Activated T-helper 1 cell treated with anti-CD3 and anti-CD28 coated beads, Interleukin-12 subunit alpha, Interleukin-12 subunit beta, Interleukin-2, Interleukin-4 antibody, amounts not matched to agents 30 ng/mL and 10 ng/mL and 1 ng/mL, durations not matched to agents 14 hours and 24 hours and 36 hours (primary cell): ENCODE data around the gene TIGD6. TPM values are rescaled to one million over a fixed set of nuclear protein-coding genes. Genes with fewer than 3 reads are reported as not detected.
"Not testable (repeated sequence)": the region's sequence is repeated elsewhere in the genome, so short reads cannot be mapped to it uniquely, and the experiment has no call there.

Source experiments
- DNase-seq: peaks from one replicate; pipeline ENCODE4 v3.0.0; 2021; ENCODE audit warnings: low spot score
- H3K27ac Mint-ChIP-seq: one replicate; pipeline ENCODE4 v1.8.0; 2021; ENCODE audit warnings: mild to moderate bottlenecking, mixed read lengths
- H3K27me3 Mint-ChIP-seq: one replicate; pipeline ENCODE4 v1.8.0; 2022; ENCODE audit warnings: mild to moderate bottlenecking, moderate library complexity, mixed read lengths; ENCODE audit not compliant: insufficient read depth
- H3K36me3 Mint-ChIP-seq: one replicate; pipeline ENCODE4 v1.8.0; 2021; ENCODE audit warnings: low read depth, mixed read lengths
- H3K4me1 Mint-ChIP-seq: one replicate; pipeline ENCODE4 v1.8.0; 2021; ENCODE audit warnings: low read depth, mixed read lengths
- H3K4me3 Mint-ChIP-seq: one replicate; pipeline ENCODE4 v1.8.0; 2021; ENCODE audit warnings: mild to moderate bottlenecking, moderate library complexity, mixed read lengths
- H3K9me3 Mint-ChIP-seq: one replicate; pipeline ENCODE4 v1.8.0; 2021; ENCODE audit warnings: mixed read lengths
- intact Hi-C: fragments of 100-400 bp; cut with micrococcal nuclease; formaldehyde crosslinking; loops from one replicate; pipeline ENCODE4 v1.15.1; 2024
- total RNA-seq: library from RNA; stranded (reverse); gene quantifications from 2 replicates; pipeline ENCODE4 v1.2.3, GENCODE V29; 2022

TIGD6 gene
- 2.4 TPM in 2 replicates for total RNA-seq

- peak within 1 kb of the TSS; percentile 98 for H3K27ac Mint-ChIP-seq
- peaks cover 23% of the 10 kb centered on the region for H3K36me3 Mint-ChIP-seq
- H3K4me1 Mint-ChIP-seq = peaks cover 52% of the 10 kb centered on the region
- H3K4me3 Mint-ChIP-seq = peak within 1 kb of the TSS; percentile 99
- no peaks in the 10 kb centered on the region for H3K9me3 Mint-ChIP-seq
- H3K27me3 Mint-ChIP-seq = no peaks in the 10 kb centered on the region
- peak; percentile 82 for DNase-seq
- intact Hi-C loops = loop anchor here (1.0 to 5.0 kb wide), 9 partner anchors 40 to 1772 kb away; partner anchors contain the start of genes ARHGEF37, CD74, G3BP1 and GRPEL2
Measured at GRCh38 chr5:150000256-150000989, at the start of gene TIGD6, which contains the start of gene HMGXB3. Gene TIGD6, minus strand, starts transcription at chr5:150000654. Its CDS starts 4,306 bp downstream, at chr5:149996348. Gene HMGXB3, plus strand, starts transcription at chr5:150000739. Its CDS starts 4,114 bp downstream, at chr5:150004853.

DNA sequence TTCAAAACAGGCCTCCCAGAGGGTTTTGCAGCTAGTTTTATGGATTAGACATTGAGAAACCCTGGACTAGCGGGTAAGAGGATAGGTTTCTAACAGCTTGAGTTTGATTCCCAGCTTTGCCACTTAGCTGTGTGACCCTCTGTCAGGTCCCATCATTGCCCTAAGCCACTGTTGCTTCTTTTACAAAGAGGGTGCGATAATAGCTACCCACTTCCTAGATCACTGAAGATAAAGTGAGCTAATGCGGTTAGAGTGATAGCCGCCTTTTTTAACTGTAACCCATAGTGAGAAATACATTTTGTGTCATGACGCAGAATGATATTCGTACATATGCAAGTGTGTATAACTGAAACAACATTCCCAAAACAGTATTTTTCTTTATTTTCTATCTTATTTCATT, 45.6 kb upstream of the TIGD6 start:
- Mint-ChIP-seq H3K9me3 (no peaks in the 10 kb centered on the region), H3K4me3 (no peak overlapping the region), H3K27ac (no peak overlapping the region), H3K36me3 (peaks cover 57% of the 10 kb centered on the region), H3K4me1 (peaks cover 21% of the 10 kb centered on the region), H3K27me3 (no peaks in the 10 kb centered on the region)
- intact Hi-C loops = no loop called here
- no peak for DNase-seq

- peaks cover 59% of the 10 kb centered on the region for H3K36me3 Mint-ChIP-seq
- no peaks in the 10 kb centered on the region for H3K9me3 Mint-ChIP-seq
- DNase-seq = no peak
- H3K27me3 Mint-ChIP-seq = no peaks in the 10 kb centered on the region
- H3K4me3 Mint-ChIP-seq = no peak overlapping the region
- intact Hi-C loops = no loop called here
- peaks cover 21% of the 10 kb centered on the region for H3K4me1 Mint-ChIP-seq
- no peak overlapping the region for H3K27ac Mint-ChIP-seq
Measured at GRCh38 chr5:150045549-150045948, 45.1 kb upstream of the TIGD6 start.

GRCh38 chr5:150044712-150045111, 44.3 kb upstream of the TIGD6 start:
- H3K27ac Mint-ChIP-seq = no peak overlapping the region
- intact Hi-C loops = no loop called here

DNA sequence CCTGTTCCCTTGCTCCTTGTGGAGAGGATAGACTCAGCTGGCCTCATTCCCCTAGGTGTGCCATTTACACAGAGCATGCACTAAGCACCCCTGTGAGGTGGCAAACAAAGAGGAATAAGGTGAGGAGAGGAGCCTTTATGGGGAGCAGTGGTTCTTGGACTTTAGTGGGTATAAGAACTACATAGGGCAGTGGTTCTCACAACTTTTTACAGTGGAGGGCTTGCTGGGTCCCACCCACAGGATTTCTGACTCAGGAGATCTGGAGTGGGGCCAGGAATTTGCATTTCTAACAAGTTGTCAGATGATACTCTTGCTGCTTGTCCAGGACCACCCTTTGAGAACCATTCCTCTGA, 43.9 kb upstream of the TIGD6 start:
- Mint-ChIP-seq H3K4me1 (peaks cover 21% of the 10 kb centered on the region), H3K36me3 (peaks cover 62% of the 10 kb centered on the region), H3K27me3 (no peaks in the 10 kb centered on the region), H3K27ac (peak overlapping the region; percentile 80), H3K4me3 (no peak overlapping the region), H3K9me3 (no peaks in the 10 kb centered on the region)
- intact Hi-C loops = no loop called here
- DNase-seq = no peak

More at GRCh38 chr5:150044712-150045111, 44.3 kb upstream of the TIGD6 start:
- Mint-ChIP-seq H3K4me3 (no peak overlapping the region), H3K36me3 (peaks cover 63% of the 10 kb centered on the region), H3K9me3 (no peaks in the 10 kb centered on the region), H3K4me1 (peaks cover 21% of the 10 kb centered on the region), H3K27me3 (no peaks in the 10 kb centered on the region)
- no peak for DNase-seq

GRCh38 chr5:150043657-150044328, 43.3 kb upstream of the TIGD6 start:
- peak overlapping the region; percentile 13 for H3K4me3 Mint-ChIP-seq
- no peak for DNase-seq
- H3K27ac Mint-ChIP-seq = peak overlapping the region; percentile 80
- no peaks in the 10 kb centered on the region for H3K9me3 Mint-ChIP-seq
- intact Hi-C loops = no loop called here
- no peaks in the 10 kb centered on the region for H3K27me3 Mint-ChIP-seq
- H3K36me3 Mint-ChIP-seq = peaks cover 57% of the 10 kb centered on the region
- peaks cover 21% of the 10 kb centered on the region for H3K4me1 Mint-ChIP-seq

- DNase-seq = no peak
- H3K4me1 Mint-ChIP-seq = peaks cover 21% of the 10 kb centered on the region
- H3K4me3 Mint-ChIP-seq = no peak overlapping the region
- H3K27ac Mint-ChIP-seq = no peak overlapping the region
- H3K9me3 Mint-ChIP-seq = no peaks in the 10 kb centered on the region
- intact Hi-C loops = no loop called here
- peaks cover 56% of the 10 kb centered on the region for H3K36me3 Mint-ChIP-seq
- no peaks in the 10 kb centered on the region for H3K27me3 Mint-ChIP-seq
Measured at GRCh38 chr5:150042459-150042858, 42.0 kb upstream of the TIGD6 start.

DNA sequence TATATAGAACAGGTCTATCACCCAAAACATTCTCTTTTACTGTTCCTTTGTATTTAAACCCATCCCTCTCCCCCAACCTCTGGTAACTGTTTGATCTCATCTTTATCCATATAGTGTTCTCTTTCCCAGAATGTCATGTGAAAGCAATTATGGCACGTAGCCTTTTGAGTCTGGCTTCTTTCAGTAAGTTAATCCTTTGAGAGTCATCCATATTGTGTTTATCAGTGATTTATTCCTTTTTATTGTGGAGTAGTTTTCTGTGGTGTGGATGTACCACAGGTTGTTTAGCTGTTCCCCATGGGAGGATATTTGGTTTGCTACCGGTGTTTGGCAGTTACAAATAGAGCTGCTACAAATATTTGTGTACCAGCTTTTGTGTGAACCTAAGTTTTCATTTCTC, 38.1 kb upstream of the TIGD6 start:
- Mint-ChIP-seq H3K4me1 (peaks cover 10% of the 10 kb centered on the region), H3K27me3 (no peaks in the 10 kb centered on the region), H3K9me3 (no peaks in the 10 kb centered on the region), H3K36me3 (peaks cover 73% of the 10 kb centered on the region), H3K27ac (no peak overlapping the region), H3K4me3 (no peak overlapping the region)
- intact Hi-C loops = no loop called here
- DNase-seq = no peak

- Mint-ChIP-seq H3K9me3 (no peaks in the 10 kb centered on the region), H3K27me3 (no peaks in the 10 kb centered on the region), H3K4me1 (no peaks in the 10 kb centered on the region), H3K36me3 (peaks cover 73% of the 10 kb centered on the region), H3K4me3 (no peak overlapping the region), H3K27ac (no peak overlapping the region)
- DNase-seq = no peak
- intact Hi-C loops = no loop called here
Measured at GRCh38 chr5:150036513-150036912, 36.1 kb upstream of the TIGD6 start.

GRCh38 chr5:150035139-150035895, 34.9 kb upstream of the TIGD6 start:
- intact Hi-C loops = no loop called here
- Mint-ChIP-seq H3K36me3 (peaks cover 68% of the 10 kb centered on the region), H3K27ac (no peak overlapping the region), H3K4me3 (no peak overlapping the region), H3K4me1 (no peaks in the 10 kb centered on the region), H3K9me3 (no peaks in the 10 kb centered on the region), H3K27me3 (no peaks in the 10 kb centered on the region)
- no peak for DNase-seq

DNA sequence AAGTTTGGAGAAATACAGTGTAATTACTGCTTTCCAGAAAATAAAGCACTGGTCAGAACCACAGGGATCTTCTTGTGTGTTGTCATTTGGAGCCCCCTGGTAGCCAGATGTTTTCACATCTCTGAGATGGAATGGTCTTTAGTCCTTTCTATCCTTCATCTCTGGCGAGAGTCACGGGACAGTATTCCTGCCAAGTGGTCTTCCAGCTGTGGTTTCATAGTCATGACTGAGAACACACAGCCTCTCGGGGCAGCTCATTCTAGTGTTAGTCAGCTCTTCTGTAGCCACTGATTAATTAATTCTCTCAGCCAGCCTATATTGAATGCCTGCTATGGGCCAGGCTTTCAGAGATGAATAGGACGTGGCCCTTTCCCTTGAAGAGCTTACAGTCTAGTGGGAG, 34.2 kb upstream of the TIGD6 start:
- no peak for DNase-seq
- Mint-ChIP-seq H3K27me3 (no peaks in the 10 kb centered on the region), H3K9me3 (no peaks in the 10 kb centered on the region), H3K27ac (no peak overlapping the region), H3K4me1 (peaks cover 2% of the 10 kb centered on the region), H3K36me3 (peaks cover 67% of the 10 kb centered on the region), H3K4me3 (no peak overlapping the region)
- intact Hi-C loops = no loop called here

DNA sequence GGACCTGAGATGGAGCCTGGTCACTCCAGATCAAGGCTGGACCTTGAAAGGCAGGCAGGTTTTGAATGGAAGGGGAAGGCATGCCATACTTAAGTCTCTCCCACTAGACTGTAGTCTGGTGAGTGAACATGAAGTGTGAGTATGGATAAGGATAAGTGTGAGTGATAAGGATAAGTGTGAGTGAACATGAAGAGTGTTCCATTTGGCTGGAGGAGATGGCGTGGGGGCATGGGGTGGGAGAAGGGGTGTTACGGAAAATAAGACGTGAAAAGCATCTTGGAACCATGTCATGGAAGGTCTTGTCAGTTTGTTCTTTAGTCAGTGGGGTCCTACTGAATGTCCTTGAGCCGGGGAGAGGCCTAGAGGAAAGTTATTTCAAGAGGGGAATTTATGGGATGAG, 32.9 kb upstream of the TIGD6 start:
- Mint-ChIP-seq H3K4me3 (no peak overlapping the region), H3K27ac (no peak overlapping the region), H3K9me3 (no peaks in the 10 kb centered on the region), H3K4me1 (peaks cover 5% of the 10 kb centered on the region), H3K36me3 (peaks cover 67% of the 10 kb centered on the region), H3K27me3 (no peaks in the 10 kb centered on the region)
- intact Hi-C loops = no loop called here
- DNase-seq = no peak

DNA sequence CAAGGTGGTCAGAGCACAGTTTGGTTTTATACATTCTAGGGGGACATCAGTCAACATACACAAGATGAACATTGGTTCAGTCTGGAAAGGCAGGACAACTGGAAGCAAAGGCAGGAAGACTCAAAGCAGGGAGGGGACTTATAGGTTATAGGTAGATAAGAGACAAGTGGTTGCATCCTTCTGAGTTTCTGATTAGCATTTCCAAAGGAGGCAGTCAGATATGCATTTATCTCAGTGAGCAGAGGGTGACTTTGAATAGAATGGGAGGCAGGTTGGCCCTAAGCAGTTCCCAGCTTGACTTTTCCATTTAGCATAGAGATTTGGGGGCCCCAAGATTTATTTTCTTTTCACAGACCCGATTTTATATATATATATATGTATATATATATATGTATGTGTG, 27.6 kb upstream of the TIGD6 start:
- not testable (repeated sequence) for DNase-seq, H3K27me3 Mint-ChIP-seq, H3K4me1 Mint-ChIP-seq, H3K27ac Mint-ChIP-seq, H3K4me3 Mint-ChIP-seq, H3K9me3 Mint-ChIP-seq
- intact Hi-C loops = loop anchor here (2.0 kb wide), 1 partner anchor 25 kb away; no protein-coding TSS in a partner anchor
- H3K36me3 Mint-ChIP-seq = peaks cover 45% of the 10 kb centered on the region
